ENCODE results near the gene KLHDC3. TPM values are rescaled to one million over a fixed set of nuclear protein-coding genes. Genes with fewer than 3 reads are reported as not detected.

The KLHDC3 gene
- total and polyA plus RNA-seq, 2 donors (not counting 1 experiment from before 2014, with no cell fraction given): 47.4 to 50.7 TPM

Other genes with a start within 250 kb of the KLHDC3 start
- gene BICRAL, start 232.2 kb upstream of the KLHDC3 start, total RNA-seq: 34.1 and 34.9 TPM in 2 replicates
- gene BICRAL, start 232.2 kb upstream of the KLHDC3 start, polyA plus RNA-seq: 13.1 and 17.5 TPM in 2 replicates
- gene RPL7L1, start 134.6 kb upstream of the KLHDC3 start, total RNA-seq: 95.9 and 100 TPM in 2 replicates
- gene RPL7L1, start 134.6 kb upstream of the KLHDC3 start, polyA plus RNA-seq: 12.8 and 14.5 TPM in 2 replicates
- gene PTCRA, start 98.2 kb upstream of the KLHDC3 start, total RNA-seq: not detected in 2 replicates
- gene PTCRA, start 98.2 kb upstream of the KLHDC3 start, polyA plus RNA-seq: not detected in 2 replicates
- 159 and 163 TPM in 2 replicates for gene CNPY3, start 84.8 kb upstream of the KLHDC3 start, total RNA-seq
- gene CNPY3, start 84.8 kb upstream of the KLHDC3 start, polyA plus RNA-seq: 96.3 and 123 TPM in 2 replicates
- 2.0 and 2.8 TPM in 2 replicates for gene GNMT, start 53.5 kb upstream of the KLHDC3 start, total RNA-seq
- gene GNMT, start 53.5 kb upstream of the KLHDC3 start, polyA plus RNA-seq: 4.1 and 5.9 TPM in 2 replicates
- 16.6 and 17.1 TPM in 2 replicates for gene PEX6, start 35.1 kb upstream of the KLHDC3 start, total RNA-seq
- 16.0 and 19.9 TPM in 2 replicates for gene PEX6, start 35.1 kb upstream of the KLHDC3 start, polyA plus RNA-seq
- 23.6 and 26.3 TPM in 2 replicates for gene PPP2R5D, start 29.7 kb upstream of the KLHDC3 start, total RNA-seq
- gene PPP2R5D, start 29.7 kb upstream of the KLHDC3 start, polyA plus RNA-seq: 21.4 and 23.2 TPM in 2 replicates
- 32.5 and 35.7 TPM in 2 replicates for gene MEA1, start 303 bp upstream of the KLHDC3 start, total RNA-seq
- 25.6 and 36.7 TPM in 2 replicates for gene MEA1, start 303 bp upstream of the KLHDC3 start, polyA plus RNA-seq
- 43.5 and 46.2 TPM in 2 replicates for gene RRP36, start 7.4 kb downstream of the KLHDC3 start, total RNA-seq
- gene RRP36, start 7.4 kb downstream of the KLHDC3 start, polyA plus RNA-seq: 18.5 and 22.8 TPM in 2 replicates
- 21.4 and 22.7 TPM in 2 replicates for gene CUL7, start 39.6 kb downstream of the KLHDC3 start, total RNA-seq
- gene CUL7, start 39.6 kb downstream of the KLHDC3 start, polyA plus RNA-seq: 17.4 and 20.2 TPM in 2 replicates
- gene MRPL2, start 45.2 kb downstream of the KLHDC3 start, total RNA-seq: 43.8 and 45.6 TPM in 2 replicates
- 42.7 and 52.8 TPM in 2 replicates for gene MRPL2, start 45.2 kb downstream of the KLHDC3 start, polyA plus RNA-seq
- gene KLC4, start 45.4 kb downstream of the KLHDC3 start, total RNA-seq: 52.7 and 61.9 TPM in 2 replicates
- gene KLC4, start 45.4 kb downstream of the KLHDC3 start, polyA plus RNA-seq: 30.6 and 33.0 TPM in 2 replicates
- gene PTK7, start 62.1 kb downstream of the KLHDC3 start, total RNA-seq: not detected in 2 replicates
- gene PTK7, start 62.1 kb downstream of the KLHDC3 start, polyA plus RNA-seq: 0.29 TPM in 1 of 2 replicates, not detected in the other
- 22.7 and 23.1 TPM in 2 replicates for gene SRF, start 157.0 kb downstream of the KLHDC3 start, total RNA-seq
- 21.7 and 24.8 TPM in 2 replicates for gene SRF, start 157.0 kb downstream of the KLHDC3 start, polyA plus RNA-seq
- gene CUL9, start 167.9 kb downstream of the KLHDC3 start, total RNA-seq: 110 and 115 TPM in 2 replicates
- 98.0 and 129 TPM in 2 replicates for gene CUL9, start 167.9 kb downstream of the KLHDC3 start, polyA plus RNA-seq
- gene DNPH1, start 215.2 kb downstream of the KLHDC3 start, total RNA-seq: 25.8 and 29.0 TPM in 2 replicates
- gene DNPH1, start 215.2 kb downstream of the KLHDC3 start, polyA plus RNA-seq: 46.2 and 52.8 TPM in 2 replicates
- gene TTBK1, start 229.2 kb downstream of the KLHDC3 start, total RNA-seq: 0.07 TPM in 2 replicates
- not detected in 2 replicates for gene TTBK1, start 229.2 kb downstream of the KLHDC3 start, polyA plus RNA-seq